MG63 (cell line): Measurements from ENCODE around the gene TSPAN33. TPM values are rescaled to one million over a fixed set of nuclear protein-coding genes. Genes with fewer than 3 reads are reported as not detected.

Experiments
- DNase-seq: peaks from one replicate; pipeline ENCODE4 v3.0.0-alpha.2; 2020
- H3K27me3 ChIP-seq: fragments of 250-450 bp; sonication (Bioruptor Pico); 2 replicates; pipeline ENCODE4 v1.5.1; 2020; ENCODE audit warnings: mild to moderate bottlenecking, moderate library complexity
- H3K36me3 ChIP-seq: fragments of 250-450 bp; sonication (Bioruptor Pico); 2 replicates; pipeline ENCODE4 v1.5.1; 2020; ENCODE audit warnings: mild to moderate bottlenecking, moderate library complexity
- H3K4me3 ChIP-seq: fragments of 250-450 bp; sonication (Bioruptor Pico); 2 replicates; pipeline ENCODE4 v1.5.1; 2020; ENCODE audit warnings: mild to moderate bottlenecking, moderate library complexity
- H3K9me3 ChIP-seq: fragments of 250-450 bp; sonication (Bioruptor Pico); 2 replicates; pipeline ENCODE4 v1.5.1; 2020; ENCODE audit warnings: mild to moderate bottlenecking, moderate library complexity
- total RNA-seq: library from RNA; depleted of rRNA; stranded (reverse); fragments of >200 nt; shearing (Covaris generic); gene quantifications from 2 replicates; pipeline ENCODE4 v1.2.3, GENCODE V29; 2014; ENCODE audit warnings: low replicate concordance

TSPAN33 gene
- total RNA-seq, 1 experiment from 2014 or later = 7.0 TPM

DNA sequence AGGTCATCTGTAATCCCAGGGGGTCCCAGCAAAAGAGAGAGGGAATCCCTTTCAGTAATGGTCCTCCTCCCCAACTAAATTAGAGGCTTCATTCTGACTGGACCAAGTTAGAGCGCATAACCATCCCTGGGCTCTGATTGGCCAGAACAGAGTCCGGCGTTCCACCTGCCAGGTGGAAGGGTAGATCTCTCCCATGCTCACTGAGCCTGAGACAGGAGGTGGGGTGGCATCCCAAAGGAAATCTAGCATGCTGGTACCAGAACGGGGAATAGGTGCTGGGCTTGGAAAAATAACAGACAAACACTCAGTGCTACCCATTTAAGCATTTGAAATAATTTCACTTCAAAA lies 21.0 kb upstream of the TSPAN33 start:
- H3K36me3 ChIP-seq = no peaks in the 10 kb centered on the region
- no peak for DNase-seq
- H3K27me3 ChIP-seq = no peaks in the 10 kb centered on the region
- H3K4me3 ChIP-seq = no peak overlapping the region
- no peaks in the 10 kb centered on the region for H3K9me3 ChIP-seq

DNA sequence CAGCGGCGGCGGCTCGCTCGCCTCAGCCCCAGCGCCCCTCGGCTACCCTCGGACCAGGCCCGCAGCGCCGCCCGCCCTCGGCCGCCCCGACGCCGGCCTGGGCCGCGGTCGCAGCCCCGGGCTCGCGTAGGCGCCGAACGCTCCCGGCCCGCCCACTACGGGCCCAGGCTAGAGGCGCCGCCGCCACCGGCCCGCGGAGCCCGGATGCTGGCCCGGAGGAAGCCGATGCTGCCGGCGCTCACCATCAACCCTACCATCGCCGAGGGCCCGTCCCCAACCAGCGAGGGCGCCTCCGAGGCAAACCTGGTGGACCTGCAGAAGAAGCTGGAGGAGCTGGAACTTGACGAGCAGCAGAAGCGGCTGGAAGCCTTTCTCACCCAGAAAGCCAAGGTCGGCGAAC lies 18.2 kb upstream of the TSPAN33 start:
- Histone ChIP-seq H3K4me3 (no peak overlapping the region), H3K9me3 (no peaks in the 10 kb centered on the region), H3K36me3 (no peaks in the 10 kb centered on the region), H3K27me3 (no peaks in the 10 kb centered on the region)
- DNase-seq = no peak

DNA sequence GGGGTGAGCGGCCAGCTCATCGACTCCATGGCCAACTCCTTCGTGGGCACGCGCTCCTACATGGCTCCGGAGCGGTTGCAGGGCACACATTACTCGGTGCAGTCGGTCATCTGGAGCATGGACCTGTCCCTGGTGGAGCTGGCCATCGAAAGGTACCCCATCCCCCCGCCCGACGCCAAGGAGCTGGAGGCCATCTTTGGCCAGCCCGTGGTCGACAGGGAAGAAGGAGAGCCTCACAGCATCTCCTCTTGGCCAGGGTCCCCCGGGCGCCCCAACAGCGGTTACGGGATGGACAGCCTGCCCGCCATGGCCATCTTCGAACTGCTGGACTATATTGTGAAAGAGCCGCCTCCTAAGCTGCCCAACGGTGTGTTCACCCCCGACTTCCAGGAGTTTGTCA lies 17.4 kb upstream of the TSPAN33 start:
- no peak for DNase-seq
- no peaks in the 10 kb centered on the region for H3K27me3 ChIP-seq
- H3K9me3 ChIP-seq = no peaks in the 10 kb centered on the region
- H3K4me3 ChIP-seq = no peak overlapping the region
- no peaks in the 10 kb centered on the region for H3K36me3 ChIP-seq

DNA sequence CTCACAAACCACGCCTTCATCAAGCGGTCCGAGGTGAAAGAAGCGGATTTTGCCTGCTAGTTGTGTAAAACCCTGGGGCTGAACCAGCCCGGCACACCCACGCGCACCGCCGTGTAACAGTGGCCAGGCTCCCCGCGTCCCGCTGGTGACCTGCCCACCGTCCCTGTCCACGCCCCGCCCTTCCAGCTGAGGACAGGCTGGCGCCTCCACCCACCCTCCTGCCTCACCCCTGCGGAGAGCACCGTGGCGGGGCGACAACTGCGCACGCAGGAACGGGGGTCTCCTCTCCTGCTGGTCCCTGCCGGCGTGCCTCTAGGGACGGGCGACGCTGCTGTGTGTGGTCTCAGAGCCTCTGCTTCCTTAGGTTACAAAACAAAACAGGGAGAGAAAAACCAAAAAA lies 16.9 kb upstream of the TSPAN33 start:
- Histone ChIP-seq H3K4me3 (no peak overlapping the region), H3K27me3 (no peaks in the 10 kb centered on the region), H3K9me3 (no peaks in the 10 kb centered on the region), H3K36me3 (no peaks in the 10 kb centered on the region)
- no peak for DNase-seq

DNA sequence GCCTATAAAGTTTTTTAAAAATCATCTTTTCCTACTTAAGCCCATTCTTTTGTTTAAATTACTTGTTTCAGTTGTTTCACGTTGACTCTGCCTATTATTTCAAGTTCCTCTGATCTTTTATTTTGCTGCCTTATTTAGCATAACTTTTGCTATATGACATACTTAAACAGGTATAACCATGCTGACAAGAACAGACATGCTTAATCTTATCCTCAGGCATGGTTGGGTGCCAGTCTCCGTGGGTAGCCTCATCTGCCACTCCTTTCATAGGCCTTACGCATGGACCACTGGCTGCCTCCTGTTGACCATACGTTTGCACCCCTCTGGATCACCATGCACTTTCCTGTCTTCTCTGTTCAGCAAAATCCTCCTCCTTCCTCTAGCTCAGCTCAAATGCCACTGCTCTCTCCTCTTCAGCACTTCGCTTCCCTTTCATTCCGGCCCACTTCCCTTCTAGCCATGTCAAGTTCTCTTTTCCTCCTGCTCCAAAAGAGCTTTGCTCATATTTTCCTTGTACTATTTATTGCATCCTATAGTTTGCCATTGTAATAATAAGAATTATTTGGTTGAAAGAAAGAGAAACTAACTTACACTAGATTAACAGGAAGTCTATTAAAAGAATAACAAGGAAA lies 10.0 kb upstream of the TSPAN33 start:
- no peak for DNase-seq
- no peaks in the 10 kb centered on the region for H3K27me3 ChIP-seq

DNA sequence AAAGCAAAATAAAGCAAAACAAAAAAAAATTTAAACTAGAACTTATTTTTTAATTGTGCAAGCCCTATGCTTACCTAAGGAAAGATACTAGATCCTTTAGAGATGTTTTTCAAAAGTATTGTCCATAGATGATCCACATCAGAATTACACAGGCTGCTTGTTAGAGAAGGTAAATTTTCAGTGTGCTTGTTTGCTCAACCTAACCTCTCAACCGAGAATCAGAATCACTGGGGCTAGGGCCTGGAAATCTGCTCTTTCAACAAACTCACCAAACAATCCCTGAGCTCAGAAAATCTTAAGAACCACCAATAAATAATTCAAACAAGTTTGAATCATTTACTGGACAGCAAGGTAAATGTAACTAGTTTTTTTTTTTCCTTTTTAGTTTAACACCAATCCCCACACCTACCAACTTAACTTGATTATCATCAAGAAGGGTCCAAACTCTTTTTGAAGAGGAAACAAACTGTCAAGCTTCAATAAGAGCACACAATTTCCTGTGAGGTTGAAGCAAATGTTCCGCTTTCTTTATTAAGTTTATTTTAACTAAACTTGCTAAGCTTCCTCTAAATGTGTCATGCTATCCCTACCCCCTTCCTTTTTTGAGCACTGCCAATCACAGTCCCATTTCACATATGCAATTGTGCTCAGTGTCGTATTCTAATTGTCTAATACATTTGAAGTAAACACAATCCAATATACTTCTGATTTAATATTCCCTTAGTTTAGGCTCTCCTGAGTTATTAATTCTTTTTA lies 7.4 kb upstream of the TSPAN33 start:
- Histone ChIP-seq H3K9me3 (no peaks in the 10 kb centered on the region), H3K36me3 (no peaks in the 10 kb centered on the region), H3K27me3 (no peaks in the 10 kb centered on the region), H3K4me3 (no peak overlapping the region)
- no peak for DNase-seq

More for the DNA sequence above, 10.0 kb upstream of the TSPAN33 start:
- H3K36me3 ChIP-seq = no peaks in the 10 kb centered on the region
- no peak overlapping the region for H3K4me3 ChIP-seq
- H3K9me3 ChIP-seq = no peaks in the 10 kb centered on the region

DNA sequence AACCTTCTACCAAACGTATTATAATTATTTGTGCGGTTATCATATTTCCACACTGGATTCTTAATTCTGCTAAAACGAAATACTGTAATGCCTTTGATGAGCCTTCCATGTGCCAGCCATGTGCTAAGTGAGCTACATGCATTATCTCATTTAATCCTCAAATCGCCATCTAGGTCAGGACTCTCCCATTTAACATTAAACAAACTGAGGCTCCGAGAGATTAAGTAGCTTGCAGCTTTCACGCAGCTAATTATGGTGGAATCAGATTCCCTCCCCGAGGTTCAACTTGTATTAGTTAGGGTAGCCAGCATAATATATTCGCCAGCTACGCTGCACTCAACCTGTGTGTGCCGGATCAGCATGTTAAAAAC lies 798 bp upstream of the TSPAN33 start:
- no peak overlapping the region for H3K4me3 ChIP-seq
- DNase-seq = no peak
- no peaks in the 10 kb centered on the region for H3K36me3 ChIP-seq
- H3K27me3 ChIP-seq = peaks cover 6% of the 10 kb centered on the region; the same call in 1 of the 2 replicates
- H3K9me3 ChIP-seq = no peaks in the 10 kb centered on the region

DNA sequence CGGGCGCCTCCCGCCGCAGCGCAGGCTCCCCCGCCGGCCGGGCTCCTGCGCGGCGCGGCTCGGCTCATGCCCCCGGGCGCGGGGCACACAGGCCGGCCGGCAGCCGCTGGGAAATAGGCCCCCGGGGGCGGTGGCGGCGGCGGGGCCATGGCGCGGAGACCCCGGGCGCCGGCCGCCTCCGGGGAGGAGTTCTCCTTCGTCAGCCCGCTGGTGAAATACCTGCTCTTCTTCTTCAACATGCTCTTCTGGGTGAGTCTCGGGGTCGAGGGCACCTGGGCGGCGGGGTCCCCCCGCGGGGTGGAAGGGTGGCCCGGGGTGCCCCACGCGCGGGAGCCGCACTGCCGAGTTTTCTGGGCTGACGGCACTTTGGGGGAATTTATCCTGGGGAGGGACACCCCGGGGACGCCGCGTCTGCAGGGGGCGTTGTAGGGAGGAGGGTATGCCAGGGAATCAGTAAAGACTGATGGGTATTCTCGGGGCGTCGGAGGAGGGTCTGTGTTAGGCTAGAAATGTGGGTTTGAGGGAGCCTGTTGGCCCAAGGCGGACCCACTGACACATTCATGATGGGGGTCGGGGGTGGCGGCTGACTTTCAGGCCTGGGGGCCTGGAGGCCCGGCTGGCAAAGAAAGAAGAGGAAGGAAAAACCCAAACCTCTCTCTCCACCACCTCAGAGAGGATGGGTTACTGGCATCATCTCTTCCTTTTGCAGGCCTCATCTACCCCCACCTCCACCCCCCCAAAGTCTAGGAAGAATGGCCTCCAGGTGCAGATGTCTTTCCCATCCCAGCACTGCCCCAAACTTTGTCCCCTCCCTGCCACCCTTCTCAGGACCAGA lies 544 bp downstream of the TSPAN33 start:
- no peaks in the 10 kb centered on the region for H3K36me3 ChIP-seq
- no peaks in the 10 kb centered on the region for H3K9me3 ChIP-seq
- no peak for DNase-seq
- peaks cover 6% of the 10 kb centered on the region; the same call in 1 of the 2 replicates for H3K27me3 ChIP-seq
- H3K4me3 ChIP-seq = peak overlapping the region; percentile 42

DNA sequence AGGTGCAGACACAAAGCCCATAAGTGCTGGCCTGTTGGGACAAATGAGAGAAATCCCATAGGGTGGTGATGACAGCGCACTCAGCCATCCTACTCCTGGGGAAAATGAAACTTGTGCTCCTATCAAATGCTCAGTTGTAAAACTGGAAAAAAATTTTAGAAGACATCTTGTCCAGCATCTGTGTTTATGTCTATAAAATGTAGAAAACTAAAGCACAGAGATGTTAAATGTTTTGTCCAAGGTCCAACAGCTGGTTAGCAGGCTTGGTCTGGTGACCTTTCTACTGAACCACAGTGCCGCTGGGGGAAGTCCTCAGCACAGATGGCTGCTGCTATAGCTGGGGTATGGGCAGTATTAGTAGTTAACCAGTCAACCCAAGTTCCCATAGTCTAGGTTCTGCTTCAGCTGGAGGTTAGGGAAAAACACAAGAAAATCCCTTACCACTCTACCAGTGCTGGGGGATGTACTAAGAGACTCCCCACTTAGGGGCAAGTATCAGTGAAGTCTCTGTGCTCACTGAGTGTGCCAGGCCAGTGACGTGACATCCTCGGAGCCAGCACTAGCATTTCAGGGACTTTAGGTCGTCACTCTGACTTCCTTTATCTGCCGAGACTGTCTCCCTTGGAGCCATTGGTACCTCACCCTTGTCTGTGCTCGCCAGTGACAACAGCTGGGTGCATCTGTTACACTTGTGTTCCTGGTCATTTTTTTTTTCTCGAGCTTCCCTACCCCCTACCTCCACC lies 1.9 kb downstream of the TSPAN33 start:
- no peak for DNase-seq
- Histone ChIP-seq H3K27me3 (peaks cover 6% of the 10 kb centered on the region; the same call in 1 of the 2 replicates), H3K9me3 (no peaks in the 10 kb centered on the region), H3K4me3 (no peak overlapping the region), H3K36me3 (no peaks in the 10 kb centered on the region)

DNA sequence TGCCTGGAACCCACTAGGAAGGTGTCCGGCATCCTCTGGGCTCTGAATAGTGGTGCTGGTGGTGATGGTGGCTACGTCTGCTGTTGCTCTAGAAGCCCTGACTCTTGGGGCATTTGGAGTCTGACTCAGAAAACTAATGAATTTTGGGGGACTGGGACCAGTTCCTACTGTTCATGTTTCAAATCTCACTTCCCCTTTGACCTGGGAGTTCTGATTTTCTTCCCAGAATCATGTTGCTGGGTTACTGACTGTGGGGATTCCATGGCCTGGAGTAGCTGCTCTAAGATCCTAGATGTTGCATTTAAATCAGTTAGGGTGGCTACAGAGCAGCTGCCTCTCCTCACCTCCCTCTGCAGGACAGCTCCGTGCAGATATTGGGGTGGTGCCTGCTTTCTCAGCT lies 3.2 kb downstream of the TSPAN33 start:
- no peaks in the 10 kb centered on the region for H3K36me3 ChIP-seq
- H3K27me3 ChIP-seq = peaks cover 6% of the 10 kb centered on the region; the same call in 1 of the 2 replicates
- no peak for DNase-seq
- H3K4me3 ChIP-seq = no peak overlapping the region
- no peaks in the 10 kb centered on the region for H3K9me3 ChIP-seq

DNA sequence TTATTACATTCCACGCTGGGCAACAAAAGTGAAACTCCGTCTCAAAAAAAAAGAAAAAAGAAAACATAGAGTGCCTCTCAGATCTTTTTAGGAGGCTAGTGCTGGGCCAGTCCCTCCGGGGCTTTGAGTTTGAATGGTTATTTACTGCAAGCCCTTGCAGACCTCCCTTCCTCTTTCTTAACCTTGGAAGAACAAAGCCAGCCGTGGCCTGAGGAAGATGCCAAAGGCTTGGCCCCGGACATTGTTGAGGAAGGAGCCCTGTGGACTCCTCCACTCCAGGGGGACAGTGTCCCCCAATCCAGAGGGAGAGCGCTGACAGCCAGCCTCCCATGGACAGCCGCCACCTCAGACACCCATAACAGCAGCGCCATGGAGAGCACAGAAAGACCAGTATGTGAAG lies 5.0 kb downstream of the TSPAN33 start:
- no peak overlapping the region for H3K4me3 ChIP-seq
- H3K9me3 ChIP-seq = no peaks in the 10 kb centered on the region
- no peaks in the 10 kb centered on the region for H3K27me3 ChIP-seq
- no peak for DNase-seq
- H3K36me3 ChIP-seq = no peaks in the 10 kb centered on the region

DNA sequence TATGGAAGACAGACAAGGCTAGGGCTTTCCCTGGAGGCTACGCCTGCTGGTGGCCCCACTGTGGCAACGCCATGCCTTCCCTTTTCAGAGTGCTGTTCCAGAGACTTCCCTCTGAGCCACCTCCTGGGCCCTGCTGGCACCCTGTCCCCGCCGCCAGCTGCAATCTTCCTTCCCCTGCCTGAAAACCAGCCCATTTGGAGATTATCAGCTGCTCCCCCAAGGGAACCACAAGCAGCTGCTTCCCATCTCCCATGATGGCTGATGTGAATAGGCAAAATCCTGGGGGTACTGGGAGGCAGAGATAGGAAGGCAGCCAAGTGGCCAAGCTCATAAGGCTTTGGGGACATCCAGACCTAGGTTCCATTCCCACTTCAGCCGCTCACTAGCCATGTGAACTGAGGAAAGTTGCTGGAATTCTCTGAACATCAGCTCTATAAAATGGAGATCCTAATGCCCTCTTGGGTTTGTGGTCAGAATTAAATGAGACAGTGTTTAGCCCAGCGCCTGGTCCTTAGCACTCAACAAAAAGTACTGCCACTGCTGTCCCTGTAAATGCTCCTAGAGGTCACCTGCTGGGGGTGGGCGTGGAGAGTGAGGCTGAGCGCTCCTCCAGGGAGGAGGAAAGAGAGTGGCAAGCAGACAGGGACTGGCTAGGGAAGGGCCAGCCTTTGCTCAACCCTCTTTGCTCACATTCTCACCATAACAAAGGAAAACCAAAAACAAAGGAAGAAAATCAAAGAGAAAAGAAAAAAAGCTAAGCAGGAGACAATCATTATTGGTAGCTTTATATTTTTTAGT lies 5.9 kb downstream of the TSPAN33 start:
- no peak for DNase-seq
- H3K9me3 ChIP-seq = no peaks in the 10 kb centered on the region
- H3K27me3 ChIP-seq = no peaks in the 10 kb centered on the region
- H3K4me3 ChIP-seq = no peak overlapping the region
- no peaks in the 10 kb centered on the region for H3K36me3 ChIP-seq

DNA sequence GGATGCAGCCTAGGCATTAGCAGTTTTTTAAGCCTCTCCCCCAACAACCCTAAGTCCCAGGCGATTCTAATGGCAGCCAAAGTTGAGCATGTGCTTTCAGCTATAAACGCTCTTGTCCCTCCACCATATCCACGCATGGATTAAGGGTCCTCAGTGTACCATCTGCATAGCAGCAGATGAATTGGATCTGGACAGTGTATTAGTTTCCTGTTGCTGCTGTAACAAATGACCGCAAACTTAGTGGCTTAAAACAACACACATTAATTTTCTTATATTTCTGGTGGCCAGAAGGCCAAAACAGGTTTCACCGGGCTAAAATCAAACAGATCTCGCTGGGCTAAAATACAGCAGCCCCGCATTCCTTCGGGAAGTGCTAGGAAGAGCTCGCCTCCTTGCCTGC lies 13.1 kb downstream of the TSPAN33 start:
- Histone ChIP-seq H3K4me3 (no peak overlapping the region), H3K27me3 (no peaks in the 10 kb centered on the region), H3K9me3 (no peaks in the 10 kb centered on the region), H3K36me3 (no peaks in the 10 kb centered on the region)
- DNase-seq = no peak

DNA sequence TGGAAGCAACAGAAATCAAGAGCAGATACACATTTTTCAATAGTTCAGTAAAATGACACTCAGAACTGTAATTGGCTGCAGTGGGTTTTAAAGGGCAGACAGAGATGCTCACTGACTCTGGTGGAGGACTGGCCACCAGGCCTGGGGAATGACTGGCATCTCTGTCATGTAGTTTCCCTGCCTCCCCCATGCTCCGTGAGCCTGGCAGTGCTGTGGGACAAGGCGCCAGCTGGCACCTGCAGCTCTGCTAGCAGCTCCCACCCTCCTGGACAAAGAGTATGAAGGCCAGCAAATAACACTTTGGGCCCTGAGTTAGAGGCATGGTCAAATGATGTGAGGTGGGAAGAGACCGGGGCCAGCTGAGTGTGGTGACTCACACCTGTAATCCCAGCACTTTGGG lies 15.0 kb downstream of the TSPAN33 start:
- no peaks in the 10 kb centered on the region for H3K36me3 ChIP-seq
- no peak overlapping the region for H3K4me3 ChIP-seq
- DNase-seq = no peak
- H3K9me3 ChIP-seq = no peaks in the 10 kb centered on the region
- H3K27me3 ChIP-seq = no peaks in the 10 kb centered on the region

DNA sequence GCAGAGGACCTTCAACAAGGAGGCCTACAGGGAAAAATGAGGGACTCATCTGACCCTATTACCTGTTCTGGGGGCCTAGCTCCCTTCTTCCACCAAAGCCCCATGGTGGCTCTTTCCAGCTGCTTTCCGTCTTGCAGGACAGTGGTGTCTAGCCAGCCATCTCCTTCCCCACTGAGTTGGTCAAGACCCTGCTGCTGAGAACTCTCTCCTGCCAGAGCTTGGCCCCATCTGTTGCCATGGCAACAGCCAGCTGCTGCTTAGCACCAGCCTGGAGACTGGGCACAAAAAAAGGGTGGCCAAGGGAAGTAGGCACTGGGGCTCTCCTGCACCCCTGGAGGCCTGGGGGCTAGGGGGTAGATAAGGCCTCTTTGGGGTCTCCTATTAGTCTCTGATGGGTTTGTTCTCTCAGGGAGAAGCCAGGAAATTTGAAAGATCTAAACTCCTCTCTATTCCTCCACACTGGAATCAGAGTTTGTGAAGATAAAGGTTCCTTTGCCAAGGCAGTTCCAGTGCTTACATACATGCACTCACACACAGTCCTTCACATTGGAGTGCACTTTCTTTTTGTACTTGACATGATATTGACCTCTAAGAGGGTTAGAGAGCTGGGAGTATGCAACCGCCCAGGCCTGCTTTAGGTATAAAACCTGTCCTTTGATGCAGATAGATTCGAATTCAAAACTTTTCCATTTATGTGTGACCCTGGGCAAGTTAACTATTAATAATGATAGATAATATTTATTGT lies 15.8 kb downstream of the TSPAN33 start:
- Histone ChIP-seq H3K9me3 (no peaks in the 10 kb centered on the region), H3K36me3 (no peaks in the 10 kb centered on the region), H3K4me3 (no peak overlapping the region), H3K27me3 (no peaks in the 10 kb centered on the region)
- no peak for DNase-seq
